Nephron (organoid): Measurements from ENCODE around the gene HPDL.

Source experiments
- H3K27ac Mint-ChIP-seq, 3 experiments: 2 replicates each; pipeline ENCODE4 v1.8.0; 2020; ENCODE audit warnings: mixed read lengths in 3 of 3, mild to moderate bottlenecking in 2 of 3, moderate library complexity in 1 of 3
- H3K27me3 Mint-ChIP-seq: 2 replicates; pipeline ENCODE4 v1.8.0; 2021; ENCODE audit warnings: low read depth, mild to moderate bottlenecking, moderate library complexity, mixed read lengths
- H3K36me3 Mint-ChIP-seq: 2 replicates; pipeline ENCODE4 v1.8.0; 2020; ENCODE audit warnings: low read depth, mixed read lengths
- H3K4me1 Mint-ChIP-seq: 2 replicates; pipeline ENCODE4 v1.8.0; 2020; ENCODE audit warnings: mixed read lengths
- H3K4me3 Mint-ChIP-seq, 3 experiments: 2 replicates each; pipeline ENCODE4 v1.8.0; 2020; ENCODE audit warnings: mild to moderate bottlenecking in 3 of 3, mixed read lengths in 3 of 3, moderate library complexity in 2 of 3
- H3K9me3 Mint-ChIP-seq: 2 replicates; pipeline ENCODE4 v1.8.0; 2020; ENCODE audit warnings: mixed read lengths
- CTCF ChIP-seq, 3 experiments: fragments of 200-600 bp; sonication (generic); IDR thresholded peaks; one replicate each; pipeline ENCODE4 v1.5.0; 2021; ENCODE audit warnings: antibody characterized with exemption in 3 of 3; ENCODE audit not compliant: unreplicated experiment in 3 of 3

Gene HPDL

GRCh38 chr1:45364294-45364693 lies 37.6 kb downstream of the HPDL start:
- Mint-ChIP-seq H3K27me3 (no peaks in the 10 kb centered on the region), H3K4me3 (no peak overlapping the region), H3K9me3 (no peaks in the 10 kb centered on the region), H3K27ac (no peak overlapping the region), H3K4me1 (peaks cover 21% of the 10 kb centered on the region), H3K36me3 (no peaks in the 10 kb centered on the region)
- no peak for TF ChIP-seq CTCF (IDR thresholded peaks at IDR 0.05; ENCODE audit: unreplicated experiment in 3 of 3)

DNA sequence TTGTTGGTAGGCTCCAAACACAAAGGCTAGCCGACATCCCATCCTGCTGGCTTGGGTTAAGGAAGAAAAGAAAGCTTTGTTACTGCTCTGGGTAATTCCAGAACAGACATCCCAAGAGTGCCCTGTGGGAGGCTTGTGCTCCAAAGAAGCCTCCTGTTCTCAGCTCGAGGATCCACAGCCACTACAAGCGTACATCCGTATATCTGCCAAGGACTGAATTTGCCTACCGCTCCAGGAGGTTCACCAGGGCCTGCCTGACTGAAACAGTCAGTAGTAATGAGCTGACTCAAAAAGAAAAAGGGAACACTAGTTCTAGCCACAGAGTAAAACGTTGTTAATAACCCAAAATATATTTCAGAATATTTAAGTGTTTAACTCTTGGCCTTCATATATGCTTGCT lies 38.4 kb downstream of the HPDL start:
- Mint-ChIP-seq H3K4me1 (peaks cover 16% of the 10 kb centered on the region), H3K4me3 (no peak overlapping the region), H3K9me3 (no peaks in the 10 kb centered on the region), H3K36me3 (no peaks in the 10 kb centered on the region), H3K27me3 (no peaks in the 10 kb centered on the region), H3K27ac (no peak overlapping the region)
- no peak for TF ChIP-seq CTCF (IDR thresholded peaks at IDR 0.05; ENCODE audit: unreplicated experiment in 3 of 3)

DNA sequence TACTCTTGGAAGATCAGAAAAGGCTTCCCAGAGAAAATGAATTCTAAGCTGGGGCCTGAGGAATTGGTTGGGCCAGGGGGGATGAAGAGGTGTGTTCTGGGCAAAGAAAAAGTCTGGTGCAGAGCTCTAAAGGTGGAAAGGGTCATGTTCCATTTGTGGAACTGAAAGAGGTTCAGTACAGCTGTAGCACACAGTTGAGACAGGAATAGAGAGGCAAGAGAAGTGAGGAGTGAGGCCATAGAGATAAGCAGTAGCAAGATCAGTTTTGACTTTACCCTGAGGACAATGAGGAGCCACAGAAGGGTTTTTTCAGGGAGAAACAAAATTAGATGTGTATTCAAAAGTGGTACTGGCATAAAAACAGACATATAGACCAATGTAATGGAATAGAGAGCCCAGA lies 43.9 kb downstream of the HPDL start:
- no peak overlapping the region for H3K27ac Mint-ChIP-seq
- no peak overlapping the region for H3K4me3 Mint-ChIP-seq
- no peak for TF ChIP-seq CTCF (IDR thresholded peaks at IDR 0.05; ENCODE audit: unreplicated experiment in 3 of 3)
- H3K27me3 Mint-ChIP-seq = no peaks in the 10 kb centered on the region
- no peaks in the 10 kb centered on the region for H3K9me3 Mint-ChIP-seq
- H3K4me1 Mint-ChIP-seq = no peaks in the 10 kb centered on the region
- no peaks in the 10 kb centered on the region for H3K36me3 Mint-ChIP-seq

DNA sequence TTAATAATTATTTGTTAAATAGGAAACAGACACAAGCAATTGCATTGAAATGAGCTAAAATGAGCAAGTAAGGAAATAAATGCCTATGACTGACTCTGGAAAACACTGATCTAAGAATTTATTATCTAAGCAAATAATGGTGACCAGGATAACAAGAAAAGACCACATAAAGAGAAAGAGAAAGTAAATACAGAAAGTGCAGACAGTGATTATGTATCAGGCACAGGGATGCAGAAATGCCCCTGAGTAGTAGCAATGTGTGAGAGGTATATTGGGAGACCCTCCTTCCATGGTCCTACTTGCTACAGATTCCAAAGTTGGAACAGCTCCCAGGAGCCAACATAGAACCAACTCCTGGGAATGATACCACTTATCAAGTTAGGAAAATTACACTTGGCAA lies 46.9 kb downstream of the HPDL start:
- Mint-ChIP-seq H3K4me3 (no peak overlapping the region), H3K27me3 (no peaks in the 10 kb centered on the region), H3K4me1 (no peaks in the 10 kb centered on the region)

GRCh38 chr1:45375104-45376090 lies 48.7 kb downstream of the HPDL start:
- Mint-ChIP-seq H3K4me3 (no peak overlapping the region), H3K27me3 (no peaks in the 10 kb centered on the region), H3K9me3 (no peaks in the 10 kb centered on the region), H3K36me3 (no peaks in the 10 kb centered on the region), H3K27ac (no peak overlapping the region), H3K4me1 (no peaks in the 10 kb centered on the region)
- no peak for TF ChIP-seq CTCF (IDR thresholded peaks at IDR 0.05; ENCODE audit: unreplicated experiment in 3 of 3)

More for the DNA sequence above, 46.9 kb downstream of the HPDL start:
- Mint-ChIP-seq H3K9me3 (no peaks in the 10 kb centered on the region), H3K36me3 (no peaks in the 10 kb centered on the region), H3K27ac (no peak overlapping the region)
- TF ChIP-seq CTCF (IDR thresholded peaks at IDR 0.05; ENCODE audit: unreplicated experiment in 3 of 3) = no peak

DNA sequence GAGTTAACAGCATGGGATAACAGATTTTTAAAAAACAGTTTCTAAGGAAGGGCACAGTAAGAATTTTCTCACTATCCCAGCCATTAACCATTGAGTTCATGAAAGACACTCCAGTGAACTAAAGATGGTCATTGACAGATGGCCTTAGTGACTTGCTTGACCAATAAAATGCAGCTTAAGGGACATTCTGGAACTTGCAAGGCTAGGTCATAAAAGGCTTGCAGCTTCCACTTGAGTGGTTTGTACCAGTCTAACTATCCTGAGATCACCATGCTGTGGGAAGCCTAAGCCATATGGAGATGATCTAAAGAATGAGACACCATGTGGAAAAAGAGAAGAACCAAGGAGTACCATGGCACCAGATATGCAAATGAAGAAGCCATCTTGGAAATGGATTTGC lies 51.5 kb downstream of the HPDL start:
- Mint-ChIP-seq H3K27me3 (no peaks in the 10 kb centered on the region), H3K4me1 (no peaks in the 10 kb centered on the region), H3K9me3 (no peaks in the 10 kb centered on the region), H3K27ac (no peak overlapping the region), H3K4me3 (no peak overlapping the region), H3K36me3 (no peaks in the 10 kb centered on the region)
- no peak for TF ChIP-seq CTCF (IDR thresholded peaks at IDR 0.05; ENCODE audit: unreplicated experiment in 3 of 3)
